Measurements from ENCODE around the gene CLSTN2. TPM values are rescaled to one million over a fixed set of nuclear protein-coding genes. Genes with fewer than 3 reads are reported as not detected.

Gene CLSTN2
- total RNA-seq, 1 experiment from 2014 or later: 0.68 TPM

- Histone ChIP-seq H4K91ac (ENCODE audit: insufficient read length, low read depth, low read length) (no peak overlapping the region), H4K5ac (ENCODE audit: insufficient read length, low read depth, low read length) (no peak overlapping the region), H2BK20ac (ENCODE audit: low read depth, low read length, poor library complexity, severe bottlenecking) (no peak overlapping the region), H3K56ac (ENCODE audit: insufficient read length, low read depth, low read length) (no peak overlapping the region), H3K4me1 (ENCODE audit: insufficient read depth, low read length) (no peaks in the 10 kb centered on the region; the same call in 1 of the 2 replicates), H2BK15ac (ENCODE audit: low read depth, low read length) (no peak overlapping the region), H3T11ph (ENCODE audit: low read length) (no peak overlapping the region), H3K4me2 (ENCODE audit: insufficient read depth, insufficient read length, low read length) (no peak overlapping the region), H2BK5ac (ENCODE audit: insufficient read length, low read length) (no peak overlapping the region), H3K23ac (ENCODE audit: insufficient read length, low read depth, low read length) (no peak overlapping the region), H3K27ac (ENCODE audit: insufficient read length, low read depth, low read length) (no peak overlapping the region), H3K23me2 (ENCODE audit: insufficient read length, low read depth, low read length, poor library complexity, severe bottlenecking) (no peaks in the 10 kb centered on the region), H4K8ac (replicated peaks; ENCODE audit: insufficient read length, low read depth, low read length) (no peak overlapping the region), H2AFZ (ENCODE audit: low read length) (no peak overlapping the region), H3K14ac (ENCODE audit: insufficient read depth, low read length) (no peak overlapping the region), H4K20me1 (ENCODE audit: control insufficient read depth, insufficient read depth, insufficient read length) (no peaks in the 10 kb centered on the region), H2BK12ac (ENCODE audit: insufficient read length, low read depth, low read length) (no peak overlapping the region), H3K79me2 (ENCODE audit: insufficient read depth, low read length) (no peaks in the 10 kb centered on the region), H3K27me3 (ENCODE audit: insufficient read depth, low read length) (no peaks in the 10 kb centered on the region), H3K4ac (ENCODE audit: low read depth, low read length) (no peak overlapping the region), H2AK5ac (ENCODE audit: insufficient read length, low read length) (no peak overlapping the region), H3K18ac (ENCODE audit: insufficient read length, low read depth, low read length) (no peak overlapping the region), H3K79me1 (ENCODE audit: insufficient read depth, low read depth, low read length, poor library complexity, severe bottlenecking) (no peaks in the 10 kb centered on the region), H2BK120ac (ENCODE audit: low read depth, low read length, poor library complexity, severe bottlenecking) (no peak overlapping the region), H3K9me3 (ENCODE audit: control insufficient read depth, low read depth, low read length) (no peaks in the 10 kb centered on the region), H3K9ac (ENCODE audit: extremely low read depth, insufficient read length, low read length) (no peak overlapping the region)
- TF ChIP-seq CTCF (conservative IDR thresholded peaks at IDR 0.05): no peak
- no peak for DNase-seq
- H3K4me1 Mint-ChIP-seq: peaks cover 8 to 12% of the 10 kb centered on the region in 2 experiments
- no CpG with 5 or more reads among the region's 7 CpGs for WGBS (ENCODE audit: extremely low coverage, insufficient read length, low lambda C conversion rate)
- no peak overlapping the region for H3K27ac Mint-ChIP-seq
- no peaks in the 10 kb centered on the region for H3K9me3 Mint-ChIP-seq
- H3K36me3 Mint-ChIP-seq (ENCODE audit: insufficient read depth in 1 of 3, low read depth in 3 of 3): no peaks in the 10 kb centered on the region
- H3K4me3 Mint-ChIP-seq: no peak overlapping the region
- no peaks in the 10 kb centered on the region; the same call in none of the 2 replicates for H3K27me3 Mint-ChIP-seq (ENCODE audit: low read depth)
Observed at GRCh38 chr3:140007911-140008869, 73.2 kb downstream of the CLSTN2 start.

All from H9 (cell line).